Forelimb muscle (tissue), 1 donor: ENCODE measurements around the gene FRK. TPM values are rescaled to one million over a fixed set of nuclear protein-coding genes. Genes with fewer than 3 reads are reported as not detected.
"Not testable (repeated sequence)": the region's sequence is repeated elsewhere in the genome, so short reads cannot be mapped to it uniquely, and the experiment has no call there.

ENCODE experiments used
- DNase-seq: peaks from one replicate; pipeline ENCODE4 v3.0.0-alpha.2; 2013; ENCODE audit warnings: low read depth
- polyA plus RNA-seq: library from polyadenylated mRNA; unstranded; fragments of 120-200 nt; gene quantifications from one replicate; pipeline ENCODE4 v1.2.1, GENCODE V29; 2013; ENCODE audit not compliant: insufficient read length

Gene FRK
- 0.30 TPM for polyA plus RNA-seq

GRCh38 chr6:116060572-116061283 lies at the start of gene FRK:
Gene FRK (minus strand): TSS chr6:116060891. CDS start chr6:116060311, 580 bp downstream.
- DNase-seq = no peak

- DNase-seq = no peak
Measured at GRCh38 chr6:116108836-116109235, 48.1 kb upstream of the FRK start.

- DNase-seq = no peak
Measured at GRCh38 chr6:116106146-116106545, 45.5 kb upstream of the FRK start.

GRCh38 chr6:116105247-116105646 lies 44.6 kb upstream of the FRK start:
- DNase-seq = no peak

- no peak for DNase-seq
Measured at GRCh38 chr6:116104636-116105035, 43.9 kb upstream of the FRK start.

- no peak for DNase-seq
Measured at GRCh38 chr6:116102873-116103272, 42.2 kb upstream of the FRK start.

- DNase-seq = no peak
Measured at GRCh38 chr6:116101790-116102189, 41.1 kb upstream of the FRK start.

GRCh38 chr6:116101302-116101718 lies 40.6 kb upstream of the FRK start:
- DNase-seq = no peak

- DNase-seq = peak; percentile 46
Measured at GRCh38 chr6:116100419-116101301, 40.0 kb upstream of the FRK start, which contains the start of gene NT5DC1. Gene NT5DC1 (plus strand): TSS chr6:116100853. CDS start chr6:116100931, 78 bp downstream.

- DNase-seq = no peak
Measured at GRCh38 chr6:116099036-116099435, 38.3 kb upstream of the FRK start.

- DNase-seq = no peak
Measured at GRCh38 chr6:116096979-116097816, 36.5 kb upstream of the FRK start.

GRCh38 chr6:116096048-116096759 lies 35.5 kb upstream of the FRK start:
- DNase-seq = not testable (repeated sequence)

- DNase-seq = no peak
Measured at GRCh38 chr6:116094041-116094440, 33.4 kb upstream of the FRK start.

GRCh38 chr6:116090251-116090650 lies 29.6 kb upstream of the FRK start:
- no peak for DNase-seq

GRCh38 chr6:116088946-116089345 lies 28.3 kb upstream of the FRK start:
- DNase-seq = no peak

- DNase-seq = no peak
Measured at GRCh38 chr6:116087437-116088027, 26.8 kb upstream of the FRK start.

GRCh38 chr6:116084284-116084683 lies 23.6 kb upstream of the FRK start:
- DNase-seq = no peak

- DNase-seq = no peak
Measured at GRCh38 chr6:116083052-116083451, 22.4 kb upstream of the FRK start.

GRCh38 chr6:116078945-116079344 lies 18.3 kb upstream of the FRK start:
- DNase-seq = no peak

- no peak for DNase-seq
Measured at GRCh38 chr6:116078522-116078921, 17.8 kb upstream of the FRK start.
